Sigmoid colon (tissue), 4 donors: ENCODE measurements around the gene NDEL1.

Source experiments
- EP300 ChIP-seq, 4 donors: sonication (generic); formaldehyde crosslinking; IDR thresholded peaks; one replicate each; pipeline ENCODE4 v1.6.1; 2017; ENCODE audit warnings: antibody characterized with exemption in 4 of 4
- POLR2A ChIP-seq, 2 donors: fragments of 450-650 bp; IDR thresholded peaks; one replicate each; pipeline ENCODE4 v1.6.1; 2016; ENCODE audit warnings: antibody characterized with exemption in 2 of 2, mild to moderate bottlenecking in 2 of 2, moderate library complexity in 2 of 2
- TF ChIP-seq, protein P1 (sequence below), 4 experiments: fragments of 450-650 bp in 3 of 4; fragments of 200-600 bp in 1 of 4; IDR thresholded peaks; one replicate each; pipeline ENCODE4 v1.5.1; 2016 to 2019; ENCODE audit warnings: antibody characterized with exemption in 4 of 4, mild to moderate bottlenecking in 3 of 4, moderate library complexity in 2 of 4

DNA sequence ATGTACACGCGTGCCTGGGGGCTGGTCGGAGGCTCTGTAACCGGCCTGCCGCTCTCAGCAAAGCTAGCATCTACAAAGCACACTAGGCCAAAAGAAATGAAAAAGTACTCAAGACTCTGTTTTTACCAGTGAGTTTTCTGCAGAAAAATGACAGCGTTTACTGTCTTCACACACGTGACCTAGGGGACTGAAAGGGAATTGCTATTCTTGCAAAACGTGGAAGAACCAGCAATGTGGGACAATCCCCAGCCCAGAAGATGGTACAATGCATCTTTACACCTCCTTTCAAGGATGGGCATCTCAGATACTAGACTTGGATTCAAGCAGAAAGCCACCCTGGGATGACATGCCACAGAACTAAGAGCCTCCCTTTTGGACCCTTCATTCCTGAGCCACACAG is 41.5 kb downstream of the NDEL1 start:
- TF ChIP-seq, protein P1, sequence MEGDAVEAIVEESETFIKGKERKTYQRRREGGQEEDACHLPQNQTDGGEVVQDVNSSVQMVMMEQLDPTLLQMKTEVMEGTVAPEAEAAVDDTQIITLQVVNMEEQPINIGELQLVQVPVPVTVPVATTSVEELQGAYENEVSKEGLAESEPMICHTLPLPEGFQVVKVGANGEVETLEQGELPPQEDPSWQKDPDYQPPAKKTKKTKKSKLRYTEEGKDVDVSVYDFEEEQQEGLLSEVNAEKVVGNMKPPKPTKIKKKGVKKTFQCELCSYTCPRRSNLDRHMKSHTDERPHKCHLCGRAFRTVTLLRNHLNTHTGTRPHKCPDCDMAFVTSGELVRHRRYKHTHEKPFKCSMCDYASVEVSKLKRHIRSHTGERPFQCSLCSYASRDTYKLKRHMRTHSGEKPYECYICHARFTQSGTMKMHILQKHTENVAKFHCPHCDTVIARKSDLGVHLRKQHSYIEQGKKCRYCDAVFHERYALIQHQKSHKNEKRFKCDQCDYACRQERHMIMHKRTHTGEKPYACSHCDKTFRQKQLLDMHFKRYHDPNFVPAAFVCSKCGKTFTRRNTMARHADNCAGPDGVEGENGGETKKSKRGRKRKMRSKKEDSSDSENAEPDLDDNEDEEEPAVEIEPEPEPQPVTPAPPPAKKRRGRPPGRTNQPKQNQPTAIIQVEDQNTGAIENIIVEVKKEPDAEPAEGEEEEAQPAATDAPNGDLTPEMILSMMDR (IDR thresholded peaks at IDR 0.05) = no peak
- no peak for TF ChIP-seq POLR2A (IDR thresholded peaks at IDR 0.05)
- no peak for TF ChIP-seq EP300 (IDR thresholded peaks at IDR 0.05)
